IMR-90 (cell line): ENCODE data around the gene COL4A3. TPM values are rescaled to one million over a fixed set of nuclear protein-coding genes. Genes with fewer than 3 reads are reported as not detected.

Experiments used
- ATAC-seq: fragments of 200-7000 bp; cut with Tn5 transposase; 2 replicates; pipeline ENCODE4 v1.9.1; 2020; ENCODE audit warnings: low read depth, mild to moderate bottlenecking, moderate library complexity
- BruUV-seq: library from RNA; stranded (reverse); fragments of 400-500 nt; replicated peaks from 2 replicates; lab custom pipeline; 2021; lab: Mats Ljungman, UMichigan
- CTCF ChIA-PET: fragments of 300-600 bp; formaldehyde crosslinking; extraction: SDS; loops from one replicate; lab custom pipeline; 2021; ENCODE audit warnings: antibody characterized with exemption; lab: Yijun Ruan, JAX
- POLR2A ChIA-PET: fragments of 300-600 bp; sonication (Branson Sonifier 250); formaldehyde crosslinking; loops from one replicate; lab custom pipeline; 2022; ENCODE audit warnings: antibody characterized with exemption; ENCODE audit not compliant: unreplicated experiment; lab: Charles Lee
- DNase-seq: peaks from one replicate; pipeline ENCODE4 v3.0.0; 2013
- H2AFZ ChIP-seq: replicated peaks from 2 replicates; pipeline ENCODE3; 2013; ENCODE audit warnings: low read length, mild to moderate bottlenecking; ENCODE audit not compliant: poor library complexity
- H2AK5ac ChIP-seq: 2 replicates; pipeline ENCODE4 v1.6.1; 2013; ENCODE audit warnings: low read depth, low read length, inconsistent platforms
- H2AK9ac ChIP-seq: replicated peaks from 2 replicates; pipeline ENCODE3; 2013; ENCODE audit warnings: mild to moderate bottlenecking, low read depth, low read length, moderate library complexity; ENCODE audit not compliant: poor library complexity
- H2BK120ac ChIP-seq: 2 replicates; pipeline ENCODE4 v1.6.1; 2013; ENCODE audit warnings: low read depth, low read length, inconsistent platforms
- H2BK15ac ChIP-seq: 3 replicates; pipeline ENCODE4 v1.6.1; 2013; ENCODE audit warnings: low read depth, low read length, inconsistent platforms
- H2BK20ac ChIP-seq: 2 replicates; pipeline ENCODE4 v1.6.1; 2013; ENCODE audit warnings: low read depth, mild to moderate bottlenecking, inconsistent platforms, low read length, moderate library complexity
- H2BK5ac ChIP-seq: 2 replicates; pipeline ENCODE4 v1.6.1; 2013; ENCODE audit warnings: mild to moderate bottlenecking, low read depth, low read length, inconsistent platforms; ENCODE audit not compliant: poor library complexity, severe bottlenecking
- H3K14ac ChIP-seq: replicated peaks from 2 replicates; pipeline ENCODE4 v1.6.1; 2013; ENCODE audit warnings: low read depth, low read length, inconsistent platforms
- H3K18ac ChIP-seq: 2 replicates; pipeline ENCODE4 v1.6.1; 2013; ENCODE audit warnings: low read depth, low read length, control low read depth
- H3K23ac ChIP-seq: 2 replicates; pipeline ENCODE4 v1.6.1; 2013; ENCODE audit warnings: low read depth, low read length, inconsistent platforms
- H3K27ac ChIP-seq: 2 replicates; pipeline ENCODE4 v1.5.1; 2013; ENCODE audit warnings: mild to moderate bottlenecking, control low read depth, low read length; ENCODE audit not compliant: insufficient read depth
- H3K27me3 ChIP-seq: 2 replicates; pipeline ENCODE4 v1.6.1; 2013; ENCODE audit warnings: low read length; ENCODE audit not compliant: control insufficient read depth, insufficient read depth
- H3K36me3 ChIP-seq: 2 replicates; pipeline ENCODE4 v1.6.1; 2013; ENCODE audit warnings: low read length, mixed read lengths; ENCODE audit not compliant: control insufficient read depth, insufficient read depth
- H3K4ac ChIP-seq: 2 replicates; pipeline ENCODE4 v1.6.1; 2013; ENCODE audit warnings: low read depth, low read length, inconsistent platforms
- H3K4me1 ChIP-seq: 2 replicates; pipeline ENCODE4 v1.6.1; 2013; ENCODE audit warnings: low read length, mixed read lengths; ENCODE audit not compliant: control insufficient read depth, insufficient read depth
- H3K4me2 ChIP-seq: 2 replicates; pipeline ENCODE4 v1.6.1; 2013; ENCODE audit warnings: low read depth, mild to moderate bottlenecking, control low read depth, low read length, moderate library complexity
- H3K4me3 ChIP-seq: 2 replicates; pipeline ENCODE4 v1.5.1; 2013; ENCODE audit warnings: low read depth, mild to moderate bottlenecking, control low read depth, low read length, moderate library complexity; ENCODE audit not compliant: insufficient read depth
- H3K56ac ChIP-seq: 2 replicates; pipeline ENCODE4 v1.6.1; 2013; ENCODE audit warnings: low read length, inconsistent platforms; ENCODE audit not compliant: insufficient read depth; ENCODE audit errors: extremely low read depth
- H3K79me1 ChIP-seq, 2 experiments: 2 replicates each; pipeline ENCODE4 v1.6.1; 2013; ENCODE audit warnings: low read length in 2 of 2, inconsistent platforms in 1 of 2, low read depth in 1 of 2
- H3K9ac ChIP-seq: 2 replicates; pipeline ENCODE4 v1.6.1; 2013; ENCODE audit warnings: low read depth, low read length, control low read depth
- H3K9me1 ChIP-seq: 2 replicates; pipeline ENCODE4 v1.6.1; 2013; ENCODE audit warnings: low read length, inconsistent platforms; ENCODE audit not compliant: insufficient read depth
- H3K9me3 ChIP-seq: 2 replicates; pipeline ENCODE4 v1.6.1; 2013; ENCODE audit warnings: low read length; ENCODE audit not compliant: control insufficient read depth, insufficient read depth
- H4K20me1 ChIP-seq: 2 replicates; pipeline ENCODE4 v1.6.1; 2013; ENCODE audit warnings: low read length, inconsistent platforms; ENCODE audit not compliant: insufficient read depth
- H4K5ac ChIP-seq: 2 replicates; pipeline ENCODE4 v1.6.1; 2013; ENCODE audit warnings: mild to moderate bottlenecking, low read depth, low read length, control low read depth
- H4K8ac ChIP-seq, 2 experiments: 2 replicates each; pipeline ENCODE4 v1.6.1; 2013; ENCODE audit warnings: low read depth in 2 of 2, low read length in 2 of 2, control low read depth in 1 of 2, inconsistent platforms in 1 of 2
- H4K91ac ChIP-seq: 2 replicates; pipeline ENCODE4 v1.6.1; 2013; ENCODE audit warnings: low read depth, low read length, inconsistent platforms; ENCODE audit not compliant: insufficient read depth
- MAFK ChIP-seq: IDR thresholded peaks from 2 replicates; pipeline ENCODE4 v1.6.1; 2012; ENCODE audit warnings: low read depth, low read length, improper control_type of control experiment
- RFX5 ChIP-seq: IDR thresholded peaks from 2 replicates; pipeline ENCODE4 v1.8.0; 2012; ENCODE audit warnings: low read depth, mild to moderate bottlenecking, low read length, moderate library complexity
- WGBS, 2 experiments: methylation state at CpG; one replicate each; pipeline versions ENCODE4 v1.1.5 to v1.1.7; 2013; ENCODE audit warnings: missing lambda C conversion rate in 2 of 2; ENCODE audit not compliant: insufficient read length in 1 of 2; ENCODE audit errors: extremely low coverage in 2 of 2; 5-methylcytosine and 5-hydroxymethylcytosine counted together
- dilution Hi-C: fragments of 300-500 bp; cut with HindIII; formaldehyde crosslinking; loops from one replicate; pipeline ENCODE4 v1.14.3; 2018; ENCODE audit warnings: low sequenced_read_pairs; ENCODE audit not compliant: unreplicated experiment
- in situ Hi-C: fragments of 300-500 bp; cut with MboI; formaldehyde crosslinking; loops from 3 replicates; pipeline ENCODE4 v1.14.3; 2019; ENCODE audit warnings: low sequenced_read_pairs, inconsistent platforms, mixed read lengths
- intact Hi-C: fragments of 100-400 bp; cut with micrococcal nuclease; formaldehyde crosslinking; loops from 2 replicates; pipeline ENCODE4 v1.10.0; 2022
- polyA plus RNA-seq, 3 experiments: library from polyadenylated mRNA; depleted of rRNA; stranded (reverse); fragments of >200 nt; gene quantifications; 2 replicates each; pipeline ENCODE4 v1.2.3, GENCODE V29; 2012; ENCODE audit warnings: low replicate concordance in 1 of 3
- total RNA-seq: library from RNA; depleted of rRNA; stranded (reverse); fragments of >200 nt; gene quantifications from 2 replicates; pipeline ENCODE4 v1.2.3, GENCODE V29; 2012

Gene COL4A3
- total and polyA plus RNA-seq, 2 of the 4 experiments (the other 2 are of a cell fraction) = not detected

- no peak overlapping the region for H4K5ac ChIP-seq
- H3K14ac ChIP-seq = no peak overlapping the region
- no peak overlapping the region for H3K23ac ChIP-seq
- TF ChIP-seq RFX5 (no peak), MAFK (peak; percentile 47)
- no peak overlapping the region for H4K91ac ChIP-seq
- H3K4ac ChIP-seq = no peak overlapping the region
- no TSS peak for BruUV-seq
- H2BK15ac ChIP-seq = no peak overlapping the region
- no peaks in the 10 kb centered on the region for H3K9me3 ChIP-seq
- no peak overlapping the region for H3K56ac ChIP-seq
- in situ Hi-C loops (no loop called here), dilution Hi-C loops (no loop called here), intact Hi-C loops (no loop called here)
- H3K27me3 ChIP-seq = no peaks in the 10 kb centered on the region
- no peak overlapping the region for H3K27ac ChIP-seq
- no peaks in the 10 kb centered on the region for H3K36me3 ChIP-seq
- no peaks in the 10 kb centered on the region for H4K20me1 ChIP-seq
- ATAC-seq (no peak), DNase-seq (no peak)
- no CpG with 5 or more reads among the region's 3 CpGs for WGBS, 2 experiments
- H3K9me1 ChIP-seq = no peaks in the 10 kb centered on the region
- H4K8ac ChIP-seq = no peak overlapping the region
- H3K4me3 ChIP-seq = no peak overlapping the region
- no peak overlapping the region for H2BK20ac ChIP-seq
- CTCF ChIA-PET = interaction anchor here (0.9 kb wide), 1 partner anchor 10 kb away, joined by 3 read pairs; no protein-coding TSS in a partner anchor
- no peak overlapping the region for H2BK120ac ChIP-seq
- POLR2A ChIA-PET = no interaction called here
- H3K4me2 ChIP-seq = no peak overlapping the region
- no peak overlapping the region for H3K9ac ChIP-seq
- no peak overlapping the region for H2BK5ac ChIP-seq
- H2AFZ ChIP-seq = no peak overlapping the region
- H3K18ac ChIP-seq = no peak overlapping the region
- H2AK9ac ChIP-seq = no peak overlapping the region
- H3K79me1 ChIP-seq = no peaks in the 10 kb centered on the region
- H2AK5ac ChIP-seq = no peak overlapping the region
- no peaks in the 10 kb centered on the region for H3K4me1 ChIP-seq
Measured at GRCh38 chr2:227292314-227292713, 127.9 kb downstream of the COL4A3 start.
